ENCODE measurements around the gene TRABD2B. TPM values are rescaled to one million over a fixed set of nuclear protein-coding genes. Genes with fewer than 3 reads are reported as not detected.

TRABD2B gene
- total RNA-seq, 1 donor from 2014 or later = not detected

- Mint-ChIP-seq H3K4me1 (ENCODE audit: unreplicated experiment) (no peaks in the 10 kb centered on the region), H3K4me3 (ENCODE audit: unreplicated experiment) (no peak overlapping the region), H3K9me3 (ENCODE audit: unreplicated experiment) (no peaks in the 10 kb centered on the region), H3K36me3 (ENCODE audit: unreplicated experiment) (no peaks in the 10 kb centered on the region), H3K27ac (ENCODE audit: unreplicated experiment) (no peak overlapping the region), H3K27me3 (ENCODE audit: unreplicated experiment) (peaks cover 4% of the 10 kb centered on the region)
- no peak for DNase-seq (ENCODE audit: extremely low spot score, unreplicated experiment)
- no peak for TF ChIP-seq CTCF (IDR thresholded peaks at IDR 0.05)
These were observed 244.6 kb downstream of the TRABD2B start for GRCh38 chr1:47752559-47752958.

GRCh38 chr1:47751996-47752451, 245.2 kb downstream of the TRABD2B start:
- DNase-seq (ENCODE audit: extremely low spot score, unreplicated experiment) = no peak
- no peak overlapping the region for H3K27ac Mint-ChIP-seq (ENCODE audit: unreplicated experiment)
- H3K27me3 Mint-ChIP-seq (ENCODE audit: unreplicated experiment) = peaks cover 4% of the 10 kb centered on the region

GRCh38 chr1:47751193-47751592, 246.0 kb downstream of the TRABD2B start:
- no peak overlapping the region for H3K27ac Mint-ChIP-seq (ENCODE audit: unreplicated experiment)
- H3K4me3 Mint-ChIP-seq (ENCODE audit: unreplicated experiment) = no peak overlapping the region
- H3K27me3 Mint-ChIP-seq (ENCODE audit: unreplicated experiment) = peaks cover 8% of the 10 kb centered on the region
- no peak for TF ChIP-seq CTCF (IDR thresholded peaks at IDR 0.05)
- no peaks in the 10 kb centered on the region for H3K4me1 Mint-ChIP-seq (ENCODE audit: unreplicated experiment)
- no peak for DNase-seq (ENCODE audit: extremely low spot score, unreplicated experiment)
- no peaks in the 10 kb centered on the region for H3K9me3 Mint-ChIP-seq (ENCODE audit: unreplicated experiment)
- no peaks in the 10 kb centered on the region for H3K36me3 Mint-ChIP-seq (ENCODE audit: unreplicated experiment)

More at GRCh38 chr1:47751996-47752451, 245.2 kb downstream of the TRABD2B start:
- Mint-ChIP-seq H3K4me1 (ENCODE audit: unreplicated experiment) (no peaks in the 10 kb centered on the region), H3K4me3 (ENCODE audit: unreplicated experiment) (no peak overlapping the region), H3K36me3 (ENCODE audit: unreplicated experiment) (no peaks in the 10 kb centered on the region), H3K9me3 (ENCODE audit: unreplicated experiment) (no peaks in the 10 kb centered on the region)
- TF ChIP-seq CTCF (IDR thresholded peaks at IDR 0.05) = no peak

- no peaks in the 10 kb centered on the region for H3K4me1 Mint-ChIP-seq (ENCODE audit: unreplicated experiment)
These were observed 251.2 kb downstream of the TRABD2B start for GRCh38 chr1:47745715-47746609.

More at GRCh38 chr1:47745715-47746609, 251.2 kb downstream of the TRABD2B start:
- no peak for DNase-seq (ENCODE audit: extremely low spot score, unreplicated experiment)
- Mint-ChIP-seq H3K9me3 (ENCODE audit: unreplicated experiment) (peaks cover 5% of the 10 kb centered on the region), H3K4me3 (ENCODE audit: unreplicated experiment) (no peak overlapping the region), H3K36me3 (ENCODE audit: unreplicated experiment) (no peaks in the 10 kb centered on the region), H3K27ac (ENCODE audit: unreplicated experiment) (no peak overlapping the region), H3K27me3 (ENCODE audit: unreplicated experiment) (peaks cover 19% of the 10 kb centered on the region)
- no peak for TF ChIP-seq CTCF (IDR thresholded peaks at IDR 0.05)

Data from osteocyte (in vitro differentiated cells).